NT2/D1 (cell line): Measurements from ENCODE around the gene AADACL2.

Experiments
- DNase-seq: peaks from one replicate; pipeline ENCODE4 v3.0.0-alpha.2; 2011; ENCODE audit warnings: low read depth, low spot score
- H3K27me3 ChIP-seq: 2 replicates; pipeline ENCODE4 v1.6.0; 2011; ENCODE audit warnings: mild to moderate bottlenecking; ENCODE audit not compliant: insufficient read length, insufficient read depth
- H3K36me3 ChIP-seq: 2 replicates; pipeline ENCODE4 v1.6.1; 2011; ENCODE audit warnings: mild to moderate bottlenecking, low read length, mixed read lengths; ENCODE audit not compliant: insufficient read depth, insufficient read length
- H3K4me1 ChIP-seq: 2 replicates; pipeline ENCODE4 v1.5.1; 2011; ENCODE audit not compliant: insufficient read depth, insufficient read length
- H3K4me3 ChIP-seq: 2 replicates; pipeline ENCODE4 v1.5.1; 2011; ENCODE audit warnings: low read depth; ENCODE audit not compliant: insufficient read length
- H3K9ac ChIP-seq: 2 replicates; pipeline ENCODE4 v1.6.0; 2011; ENCODE audit warnings: low read depth; ENCODE audit not compliant: insufficient read length
- H3K9me3 ChIP-seq: 2 replicates; pipeline ENCODE4 v1.5.1; 2011; ENCODE audit warnings: mild to moderate bottlenecking, low read length; ENCODE audit not compliant: insufficient read depth
- SUZ12 ChIP-seq: IDR thresholded peaks from 2 replicates; pipeline ENCODE4 v1.6.1; 2011; ENCODE audit not compliant: insufficient read length, insufficient read depth; ENCODE audit errors: extremely low read depth
- YY1 ChIP-seq: IDR thresholded peaks from 2 replicates; pipeline ENCODE4 v1.6.1; 2011; ENCODE audit not compliant: insufficient read length, insufficient read depth
- ZNF274 ChIP-seq: IDR thresholded peaks from 2 replicates; pipeline ENCODE4 v1.6.1; 2011; ENCODE audit warnings: mild to moderate bottlenecking, low read depth, low read length

AADACL2 gene

DNA sequence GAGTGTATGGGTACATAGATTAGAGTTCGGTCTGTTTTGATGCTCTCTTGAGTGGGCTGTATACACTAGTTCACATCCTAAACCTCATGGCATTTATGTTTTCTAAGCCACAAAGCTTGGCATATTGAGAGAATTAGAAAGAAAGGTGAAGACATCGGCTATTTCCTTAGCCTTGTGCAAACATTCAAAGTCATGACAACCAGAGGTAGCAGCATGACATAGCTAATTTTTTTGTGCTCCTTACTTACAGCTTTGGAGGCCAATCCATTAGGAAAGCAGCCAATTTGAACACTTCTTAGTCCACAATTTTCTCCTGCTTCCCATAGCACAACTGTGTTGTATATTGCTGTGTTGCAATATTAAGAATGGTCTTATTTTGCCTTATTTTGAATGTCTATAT is 58.7 kb downstream of the AADACL2 start:
- no peaks in the 10 kb centered on the region for H3K27me3 ChIP-seq
- no peaks in the 10 kb centered on the region for H3K36me3 ChIP-seq
- H3K9ac ChIP-seq, result no peak overlapping the region
- H3K9me3 ChIP-seq, result no peaks in the 10 kb centered on the region; the same call in 1 of the 2 replicates
- DNase-seq, result no peak
- TF ChIP-seq ZNF274, result no peak
- TF ChIP-seq YY1, result no peak
- no peak for TF ChIP-seq SUZ12
- no peak overlapping the region for H3K4me3 ChIP-seq
- no peaks in the 10 kb centered on the region for H3K4me1 ChIP-seq

DNA sequence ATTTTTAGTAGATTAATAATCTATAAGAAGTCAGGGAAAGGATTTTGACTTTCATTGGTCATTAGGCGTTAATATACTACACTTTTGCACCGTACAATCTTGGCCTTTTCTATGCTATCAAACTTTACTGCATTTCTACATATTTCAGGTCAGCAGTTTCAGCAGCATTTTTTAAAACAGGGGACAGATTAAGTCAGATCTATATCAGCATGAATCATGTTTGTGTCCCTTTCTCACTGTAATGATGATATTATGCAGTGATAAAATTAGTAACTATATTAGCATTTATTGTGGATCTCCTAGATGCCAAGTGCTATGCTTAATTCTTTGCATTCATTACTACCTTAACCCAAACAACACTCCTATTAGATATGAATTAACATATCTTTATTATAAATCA is 59.9 kb downstream of the AADACL2 start:
- Histone ChIP-seq H3K36me3 (no peaks in the 10 kb centered on the region), H3K27me3 (no peaks in the 10 kb centered on the region), H3K4me1 (no peaks in the 10 kb centered on the region), H3K9me3 (no peaks in the 10 kb centered on the region; the same call in 1 of the 2 replicates), H3K4me3 (no peak overlapping the region), H3K9ac (no peak overlapping the region)
- no peak for TF ChIP-seq YY1
- TF ChIP-seq ZNF274, result no peak
- no peak for TF ChIP-seq SUZ12
- DNase-seq, result no peak

DNA sequence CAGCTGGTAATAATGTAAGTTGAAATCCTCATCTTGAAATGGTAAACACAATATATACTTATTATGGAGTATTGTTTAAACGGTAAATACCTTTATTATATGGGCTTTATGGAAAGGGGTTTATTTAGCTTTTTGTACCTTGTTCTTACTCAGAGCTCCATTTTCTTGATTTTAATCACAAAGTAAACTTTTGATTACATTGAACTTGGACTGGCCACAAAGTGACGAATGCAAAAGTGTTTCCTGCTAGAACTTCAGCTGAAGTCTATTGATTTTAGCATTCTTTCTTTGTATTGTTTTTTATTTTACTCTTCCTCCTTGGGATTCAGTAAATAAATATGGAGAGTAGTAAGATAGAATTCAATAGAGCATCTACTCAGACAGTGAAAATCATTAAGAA is 60.4 kb downstream of the AADACL2 start:
- H3K4me1 ChIP-seq, result no peaks in the 10 kb centered on the region
- TF ChIP-seq YY1 (no peak), SUZ12 (no peak), ZNF274 (no peak)
- H3K9ac ChIP-seq, result no peak overlapping the region

DNA sequence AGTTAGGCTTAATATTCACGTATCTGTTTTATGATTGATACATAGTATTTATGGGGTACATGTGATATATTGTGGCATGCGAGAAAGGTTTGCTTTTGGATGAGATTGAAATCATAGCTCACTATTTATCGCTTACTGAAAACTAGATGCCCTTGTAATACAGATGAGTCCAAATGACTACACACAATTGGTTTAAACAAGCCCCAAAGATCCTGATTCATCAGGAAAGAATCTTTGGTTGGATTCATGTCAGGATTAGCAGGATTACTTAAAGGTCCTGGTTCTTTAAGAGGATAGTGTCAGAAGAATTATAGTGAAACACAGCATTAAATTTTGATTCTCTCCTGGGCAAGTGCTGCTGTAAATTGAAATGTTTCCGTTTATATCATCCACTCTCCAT is 61.5 kb downstream of the AADACL2 start:
- no peak overlapping the region for H3K4me3 ChIP-seq
- H3K4me1 ChIP-seq, result no peaks in the 10 kb centered on the region
- no peaks in the 10 kb centered on the region for H3K36me3 ChIP-seq
- no peak overlapping the region for H3K9ac ChIP-seq
- H3K9me3 ChIP-seq, result no peaks in the 10 kb centered on the region; the same call in 1 of the 2 replicates
- H3K27me3 ChIP-seq, result no peaks in the 10 kb centered on the region
- TF ChIP-seq YY1, result no peak
- TF ChIP-seq ZNF274, result no peak
- no peak for TF ChIP-seq SUZ12
- DNase-seq, result no peak

More for the DNA sequence above, 60.4 kb downstream of the AADACL2 start:
- H3K4me3 ChIP-seq, result no peak overlapping the region
- DNase-seq, result no peak
- H3K36me3 ChIP-seq, result no peaks in the 10 kb centered on the region
- H3K27me3 ChIP-seq, result no peaks in the 10 kb centered on the region
- no peaks in the 10 kb centered on the region; the same call in 1 of the 2 replicates for H3K9me3 ChIP-seq

DNA sequence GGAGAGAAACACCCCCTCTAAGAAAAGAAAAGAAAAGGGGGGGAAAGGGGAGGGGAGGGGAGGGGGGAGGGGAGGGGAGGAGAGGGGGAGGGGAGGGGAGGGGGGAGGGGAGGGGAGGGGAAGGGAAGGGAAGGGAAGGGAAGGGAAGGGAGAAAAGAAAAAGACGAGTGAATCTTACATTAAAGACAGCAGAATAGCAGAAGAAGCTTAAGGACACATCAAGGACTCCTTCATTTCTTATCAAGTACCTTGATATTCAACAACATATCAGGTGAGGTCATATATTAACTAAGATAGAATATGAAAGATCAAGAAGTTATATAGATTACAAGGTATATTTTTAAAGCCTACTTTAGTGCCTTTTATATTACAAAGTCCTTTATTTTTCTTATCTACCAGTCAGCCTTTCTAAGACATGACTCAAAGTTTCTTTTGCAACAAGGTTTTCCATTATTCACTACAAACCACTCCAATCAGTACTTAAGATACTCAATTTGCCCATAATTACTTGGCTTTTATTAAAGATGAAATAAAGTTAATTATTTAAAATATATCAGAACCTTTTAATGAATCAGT is 62.5 kb downstream of the AADACL2 start:
- no peaks in the 10 kb centered on the region for H3K27me3 ChIP-seq
- H3K9ac ChIP-seq, result no peak overlapping the region
- no peak overlapping the region for H3K4me3 ChIP-seq
- no peak for DNase-seq
- no peak for TF ChIP-seq SUZ12
- no peak for TF ChIP-seq YY1
- no peak for TF ChIP-seq ZNF274
- no peaks in the 10 kb centered on the region for H3K36me3 ChIP-seq
- H3K9me3 ChIP-seq, result no peaks in the 10 kb centered on the region; the same call in 1 of the 2 replicates
- H3K4me1 ChIP-seq, result no peaks in the 10 kb centered on the region

DNA sequence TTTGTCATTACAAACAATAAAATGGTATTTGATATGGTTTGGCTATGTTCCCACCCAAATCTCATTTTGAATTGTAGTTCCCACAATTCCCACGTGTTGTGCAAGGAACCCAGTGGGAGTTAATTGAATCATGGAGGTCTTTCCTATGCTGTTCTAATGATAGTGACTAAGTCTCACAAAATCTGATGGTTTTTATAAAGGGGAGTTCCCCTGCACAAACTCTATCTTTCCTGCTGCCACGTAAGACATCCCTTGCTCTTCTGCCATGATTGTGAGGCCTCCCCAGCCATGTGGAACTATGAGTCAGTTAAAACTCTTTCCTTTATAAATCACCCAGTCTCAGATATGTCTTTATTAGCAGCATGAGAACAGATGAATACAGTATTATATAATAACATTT is 64.7 kb downstream of the AADACL2 start:
- no peak for DNase-seq
- Histone ChIP-seq H3K9me3 (no peaks in the 10 kb centered on the region), H3K9ac (no peak overlapping the region), H3K27me3 (no peaks in the 10 kb centered on the region), H3K4me1 (no peaks in the 10 kb centered on the region), H3K36me3 (no peaks in the 10 kb centered on the region), H3K4me3 (no peak overlapping the region)
- TF ChIP-seq ZNF274 (no peak), SUZ12 (no peak), YY1 (no peak)

DNA sequence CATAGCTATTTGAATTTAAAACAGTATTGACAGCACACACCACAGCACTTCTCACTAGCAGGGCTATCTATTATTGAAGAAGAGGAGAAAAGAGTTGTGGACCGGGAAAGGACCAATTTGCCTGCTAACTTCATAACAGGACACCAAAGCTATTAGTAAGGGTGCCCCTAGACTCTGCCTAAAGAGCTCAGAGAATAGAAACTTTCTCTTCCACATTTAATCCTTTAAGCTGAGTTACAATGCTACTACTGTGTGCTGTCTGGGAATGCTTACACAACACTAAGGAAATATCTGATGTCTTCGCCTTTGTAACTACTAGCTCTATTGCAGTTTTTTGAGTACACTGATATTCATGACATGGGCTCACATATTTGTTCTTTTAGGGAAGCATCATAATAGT is 66.7 kb downstream of the AADACL2 start:
- H3K4me3 ChIP-seq, result no peak overlapping the region
- no peaks in the 10 kb centered on the region for H3K4me1 ChIP-seq
- H3K36me3 ChIP-seq, result no peaks in the 10 kb centered on the region
- TF ChIP-seq YY1 (no peak), ZNF274 (no peak), SUZ12 (no peak)
- H3K9me3 ChIP-seq, result no peaks in the 10 kb centered on the region
- H3K9ac ChIP-seq, result no peak overlapping the region
- no peak for DNase-seq
- no peaks in the 10 kb centered on the region for H3K27me3 ChIP-seq

DNA sequence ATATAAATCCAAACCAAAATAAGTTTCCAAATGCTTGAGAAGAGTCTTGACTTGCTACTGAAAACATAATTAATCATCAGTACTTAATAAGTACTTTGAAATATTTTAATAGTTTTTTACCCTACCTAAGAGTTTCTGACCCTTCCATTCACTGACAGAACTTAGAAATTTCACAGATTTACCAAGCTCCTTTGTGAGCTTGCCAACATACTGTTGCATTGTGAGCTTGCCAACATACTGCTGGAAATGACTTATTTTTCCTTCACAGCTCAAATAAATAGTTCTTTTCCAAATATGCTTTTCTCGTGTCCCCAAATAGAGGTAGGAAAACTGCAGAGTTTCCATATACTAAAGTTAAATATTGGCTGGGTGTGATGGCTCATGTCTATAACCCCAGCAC is 70.5 kb downstream of the AADACL2 start:
- H3K27me3 ChIP-seq, result no peaks in the 10 kb centered on the region
- no peak overlapping the region for H3K9ac ChIP-seq
- H3K4me1 ChIP-seq, result no peaks in the 10 kb centered on the region
- DNase-seq, result no peak
- TF ChIP-seq SUZ12, result no peak
- no peak for TF ChIP-seq YY1
- no peak for TF ChIP-seq ZNF274
- H3K9me3 ChIP-seq, result peaks cover 5% of the 10 kb centered on the region; the same call in 1 of the 2 replicates
- no peak overlapping the region for H3K4me3 ChIP-seq
- no peaks in the 10 kb centered on the region for H3K36me3 ChIP-seq
